ENCODE data around the gene SBF2.
"Not testable (repeated sequence)": the region's sequence is repeated elsewhere in the genome, so short reads cannot be mapped to it uniquely, and the experiment has no call there.

The SBF2 gene

DNA sequence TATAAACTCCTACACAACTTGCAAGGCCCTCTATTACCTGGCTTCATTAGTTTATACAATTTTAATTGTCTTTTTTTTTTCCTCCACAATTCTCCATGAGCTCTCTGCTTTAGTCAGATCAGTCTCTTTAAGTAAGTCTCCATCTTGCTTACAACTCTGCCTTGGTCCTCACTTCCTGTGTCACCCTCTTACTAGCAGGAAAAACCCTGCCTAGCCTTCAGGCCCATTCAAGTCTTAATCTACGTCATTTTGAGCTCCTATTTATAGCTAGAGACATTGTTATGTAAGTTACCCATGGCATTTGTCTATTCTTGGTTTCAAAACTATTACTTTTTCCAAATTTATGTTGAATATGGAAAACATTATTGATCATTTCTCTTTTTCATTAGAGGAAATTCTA, 177.4 kb downstream of the SBF2 start:
- peaks cover 2% of the 10 kb centered on the region; the same call in 1 of the 2 replicates for H3K4me1 ChIP-seq
- no peak overlapping the region for H3K4me3 ChIP-seq
- H3K27me3 ChIP-seq (ENCODE audit: low read depth) = no peaks in the 10 kb centered on the region
- in situ Hi-C loops (cut with MboI; ENCODE audit: low sequenced_read_pairs) = no loop called here
- H3K36me3 ChIP-seq (replicated peaks) = no peaks in the 10 kb centered on the region
- no peaks in the 10 kb centered on the region for H3K9me3 ChIP-seq
- no peak for DNase-seq (ENCODE audit: low spot score in 2 of 2)

DNA sequence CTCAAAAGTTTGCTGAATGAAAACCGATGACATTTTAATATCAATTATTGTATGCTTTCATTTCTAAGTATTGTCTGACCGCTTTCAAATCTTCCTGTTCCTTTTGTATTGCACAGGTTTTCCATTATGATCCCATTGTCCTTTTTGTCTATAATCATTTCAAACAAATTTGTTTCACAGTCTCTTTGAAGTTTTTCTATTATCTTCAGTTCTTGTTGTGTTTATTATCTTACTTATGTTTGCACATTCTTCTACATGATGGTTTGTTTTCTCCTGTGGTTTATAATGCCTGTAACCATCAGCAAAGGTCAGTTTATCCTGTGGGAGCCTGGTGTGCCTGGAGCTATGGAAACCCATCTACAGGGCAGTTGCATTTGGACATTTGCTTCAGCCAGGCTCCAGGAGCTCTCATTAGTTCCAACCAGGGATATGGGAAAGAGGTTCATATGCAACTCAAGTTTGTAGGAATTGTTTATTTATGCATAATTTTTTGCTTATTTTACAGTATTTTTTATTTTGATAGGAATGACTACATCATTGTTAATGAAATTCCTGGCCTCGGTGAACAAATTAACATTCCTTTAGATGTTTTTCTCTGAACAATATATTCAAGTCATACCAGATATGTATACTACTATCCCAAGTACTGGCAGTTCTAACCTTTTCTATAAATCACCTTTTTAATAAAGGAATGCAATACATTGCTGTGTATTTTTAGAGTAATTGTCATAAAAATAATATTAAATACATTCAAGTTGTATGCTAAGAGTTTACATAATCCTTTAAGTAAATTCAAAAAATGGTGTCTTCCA, 179.2 kb downstream of the SBF2 start:
- DNase-seq (ENCODE audit: low spot score in 2 of 2) = no peak
- in situ Hi-C loops (cut with MboI; ENCODE audit: low sequenced_read_pairs) = no loop called here
- H3K4me1 ChIP-seq = peaks cover 5% of the 10 kb centered on the region
- H3K9me3 ChIP-seq = no peaks in the 10 kb centered on the region
- no peaks in the 10 kb centered on the region for H3K27me3 ChIP-seq (ENCODE audit: low read depth)
- H3K36me3 ChIP-seq (replicated peaks) = no peaks in the 10 kb centered on the region
- no peak overlapping the region for H3K4me3 ChIP-seq

DNA sequence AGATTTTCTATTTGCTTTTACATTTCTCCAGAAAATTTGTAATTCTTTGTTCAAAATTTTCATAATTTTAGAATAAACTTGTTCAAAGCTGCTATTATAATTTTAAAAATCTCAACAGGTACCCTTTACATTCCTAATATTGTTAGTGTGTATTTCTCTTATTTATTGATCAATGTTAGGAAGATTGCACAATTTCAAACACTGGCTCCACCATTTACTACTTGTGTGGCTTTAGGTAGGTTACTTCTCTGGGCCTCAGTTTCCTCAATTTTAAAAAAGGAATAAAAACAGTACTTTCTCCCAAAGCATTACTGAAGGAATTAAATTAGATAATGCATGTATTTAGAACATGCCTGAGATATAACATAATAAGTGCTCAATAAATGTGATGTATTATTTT, 180.2 kb downstream of the SBF2 start:
- Histone ChIP-seq H3K4me3 (no peak overlapping the region), H3K4me1 (peaks cover 12% of the 10 kb centered on the region), H3K9me3 (no peaks in the 10 kb centered on the region), H3K36me3 (replicated peaks) (no peaks in the 10 kb centered on the region), H3K27me3 (ENCODE audit: low read depth) (no peaks in the 10 kb centered on the region)
- no peak for DNase-seq (ENCODE audit: low spot score in 2 of 2)
- in situ Hi-C loops (cut with MboI; ENCODE audit: low sequenced_read_pairs) = no loop called here

DNA sequence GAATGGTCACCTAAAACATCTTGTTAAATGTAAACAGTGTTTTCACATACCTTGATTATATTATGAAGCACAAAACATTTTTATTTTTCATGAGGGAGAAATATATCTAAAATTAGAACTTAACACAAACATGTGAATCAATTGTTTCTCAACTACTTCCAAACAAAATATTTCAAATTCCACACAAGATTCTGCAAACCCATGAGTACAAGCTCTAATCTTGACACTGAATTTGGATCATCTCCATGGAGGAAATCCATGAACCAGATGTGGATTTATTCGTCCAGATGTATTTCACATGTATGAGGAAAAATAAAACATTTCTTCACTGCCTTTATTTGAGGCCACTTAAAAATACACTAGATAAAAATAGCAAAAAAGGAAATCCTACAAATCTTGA, 184.2 kb downstream of the SBF2 start:
- Histone ChIP-seq H3K27me3 (ENCODE audit: low read depth) (no peaks in the 10 kb centered on the region), H3K9me3 (no peaks in the 10 kb centered on the region), H3K36me3 (replicated peaks) (no peaks in the 10 kb centered on the region), H3K4me1 (peaks cover 12% of the 10 kb centered on the region), H3K4me3 (no peak overlapping the region)
- DNase-seq (ENCODE audit: low spot score in 2 of 2) = no peak
- in situ Hi-C loops (cut with MboI; ENCODE audit: low sequenced_read_pairs) = no loop called here

DNA sequence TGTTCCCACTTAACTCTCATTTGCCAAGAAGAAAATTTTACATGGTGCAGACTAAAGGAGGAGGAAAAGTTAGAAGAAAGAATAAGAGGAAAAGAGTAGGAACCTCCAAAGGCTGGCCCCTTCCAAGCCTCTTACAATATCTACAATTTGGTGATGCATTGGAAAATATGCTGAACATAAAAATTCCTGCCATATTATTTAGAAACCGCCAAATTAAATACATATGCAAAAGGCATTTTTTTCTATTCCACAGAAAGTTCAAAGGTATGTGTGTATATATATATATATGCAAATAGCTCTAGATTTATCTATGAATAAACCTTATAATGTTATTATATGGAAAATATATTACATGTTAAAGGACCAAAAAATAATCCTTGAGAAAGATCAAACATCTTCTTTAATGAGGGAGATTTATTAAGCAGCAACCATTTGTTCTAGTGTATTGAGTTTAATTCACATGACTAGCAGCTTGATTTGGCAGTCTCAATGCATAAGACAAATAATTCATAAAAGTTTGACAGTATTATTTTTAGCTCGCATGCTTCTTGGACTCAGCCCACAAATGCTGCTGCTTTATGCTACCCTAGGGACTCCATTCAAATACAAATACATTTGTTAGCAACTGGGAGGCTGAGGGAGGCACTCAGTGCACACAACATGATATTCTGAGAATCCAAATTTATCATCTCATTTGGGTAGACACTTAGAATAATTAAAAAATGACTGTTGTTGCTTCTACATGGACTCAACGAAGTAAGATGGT, 184.9 kb downstream of the SBF2 start:
- Histone ChIP-seq H3K9me3 (no peaks in the 10 kb centered on the region), H3K36me3 (replicated peaks) (no peaks in the 10 kb centered on the region), H3K4me1 (peaks cover 10% of the 10 kb centered on the region), H3K27me3 (ENCODE audit: low read depth) (no peaks in the 10 kb centered on the region), H3K4me3 (no peak overlapping the region)
- peak; percentile 20 to 43 for DNase-seq (ENCODE audit: low spot score in 2 of 2)
- in situ Hi-C loops (cut with MboI; ENCODE audit: low sequenced_read_pairs) = no loop called here

- in situ Hi-C loops (cut with MboI; ENCODE audit: low sequenced_read_pairs) = no loop called here
- Histone ChIP-seq H3K4me1 (peaks cover 10% of the 10 kb centered on the region), H3K9me3 (no peaks in the 10 kb centered on the region), H3K27me3 (ENCODE audit: low read depth) (no peaks in the 10 kb centered on the region), H3K36me3 (replicated peaks) (no peaks in the 10 kb centered on the region), H3K4me3 (no peak overlapping the region)
- DNase-seq (ENCODE audit: low spot score in 2 of 2) = no peak
Measured at GRCh38 chr11:10107497-10107896, 186.5 kb downstream of the SBF2 start.

DNA sequence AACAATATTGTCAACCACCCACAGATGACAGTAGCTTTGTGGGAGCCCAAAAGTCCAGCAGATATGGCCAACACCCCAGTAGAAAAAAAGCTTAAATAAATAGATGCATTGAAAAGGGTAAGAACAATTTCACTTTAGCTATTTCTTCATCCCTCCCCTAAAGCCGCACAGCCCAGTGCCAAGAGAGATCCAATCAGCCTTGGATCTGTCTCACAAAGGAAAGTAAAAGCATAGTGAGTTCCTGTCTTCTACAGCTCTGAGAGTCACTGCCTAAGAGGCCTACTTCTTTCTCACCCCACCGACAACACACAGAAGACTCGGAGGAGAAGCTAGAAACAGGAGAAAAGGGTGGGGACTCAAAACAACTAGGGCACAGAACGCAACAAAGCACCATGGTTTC, 196.4 kb downstream of the SBF2 start:
- Histone ChIP-seq H3K4me1 (peaks cover 16% of the 10 kb centered on the region), H3K27me3 (ENCODE audit: low read depth) (no peaks in the 10 kb centered on the region), H3K4me3 (no peak overlapping the region), H3K9me3 (peaks cover 7% of the 10 kb centered on the region), H3K36me3 (replicated peaks) (no peaks in the 10 kb centered on the region; the same call in 1 of the 2 replicates)
- DNase-seq (ENCODE audit: low spot score in 2 of 2) = no peak
- in situ Hi-C loops (cut with MboI; ENCODE audit: low sequenced_read_pairs) = no loop called here

GRCh38 chr11:10096987-10097386, 197.0 kb downstream of the SBF2 start:
- Histone ChIP-seq H3K4me1 (peaks cover 17% of the 10 kb centered on the region), H3K27me3 (ENCODE audit: low read depth) (no peaks in the 10 kb centered on the region), H3K36me3 (replicated peaks) (no peaks in the 10 kb centered on the region; the same call in 1 of the 2 replicates), H3K9me3 (peaks cover 7% of the 10 kb centered on the region), H3K4me3 (no peak overlapping the region)
- in situ Hi-C loops (cut with MboI; ENCODE audit: low sequenced_read_pairs) = no loop called here
- DNase-seq (ENCODE audit: low spot score in 2 of 2) = no peak

GRCh38 chr11:10095412-10096208, 198.4 kb downstream of the SBF2 start:
- no peaks in the 10 kb centered on the region for H3K27me3 ChIP-seq (ENCODE audit: low read depth)
- H3K9me3 ChIP-seq = peaks cover 7% of the 10 kb centered on the region
- in situ Hi-C loops (cut with MboI; ENCODE audit: low sequenced_read_pairs) = no loop called here
- H3K4me1 ChIP-seq = peaks cover 31% of the 10 kb centered on the region
- H3K36me3 ChIP-seq (replicated peaks) = no peaks in the 10 kb centered on the region; the same call in 1 of the 2 replicates
- DNase-seq (ENCODE audit: low spot score in 2 of 2) = no peak
- no peak overlapping the region for H3K4me3 ChIP-seq

GRCh38 chr11:10092426-10092825, 201.6 kb downstream of the SBF2 start:
- peaks cover 42% of the 10 kb centered on the region for H3K4me1 ChIP-seq
- no peak overlapping the region for H3K4me3 ChIP-seq
- H3K27me3 ChIP-seq (ENCODE audit: low read depth) = no peaks in the 10 kb centered on the region
- in situ Hi-C loops (cut with MboI; ENCODE audit: low sequenced_read_pairs) = no loop called here
- no peaks in the 10 kb centered on the region for H3K36me3 ChIP-seq (replicated peaks)
- no peak for DNase-seq (ENCODE audit: low spot score in 2 of 2)
- H3K9me3 ChIP-seq = no peaks in the 10 kb centered on the region

GRCh38 chr11:10091314-10092045, 202.5 kb downstream of the SBF2 start:
- Histone ChIP-seq H3K9me3 (no peaks in the 10 kb centered on the region), H3K4me1 (peaks cover 43% of the 10 kb centered on the region), H3K36me3 (replicated peaks) (no peaks in the 10 kb centered on the region), H3K27me3 (ENCODE audit: low read depth) (no peaks in the 10 kb centered on the region), H3K4me3 (no peak overlapping the region)
- in situ Hi-C loops (cut with MboI; ENCODE audit: low sequenced_read_pairs) = no loop called here
- peak in 1 of 2 experiments; percentile 66 for DNase-seq (ENCODE audit: low spot score in 2 of 2)

DNA sequence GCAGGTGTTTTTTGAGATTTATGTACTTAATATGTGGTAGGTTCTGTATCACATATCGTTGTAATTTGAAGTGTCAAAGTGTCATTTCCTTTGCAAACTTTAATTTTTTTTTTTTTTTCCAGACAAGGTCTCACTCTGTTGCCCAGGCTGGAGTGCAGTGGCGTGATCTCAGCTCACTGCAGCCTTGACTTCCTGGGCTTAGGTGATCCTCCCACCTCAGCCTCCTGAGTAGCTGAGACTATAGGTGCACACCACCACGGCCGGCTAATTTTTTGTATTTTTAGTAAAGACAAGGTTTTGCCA, 206.1 kb downstream of the SBF2 start:
- DNase-seq (ENCODE audit: low spot score in 2 of 2); H3K27me3 ChIP-seq (ENCODE audit: low read depth); H3K36me3 ChIP-seq (replicated peaks); H3K9me3 ChIP-seq; H3K4me3 ChIP-seq; in situ Hi-C loops (cut with MboI; ENCODE audit: low sequenced_read_pairs): not testable (repeated sequence)
- peaks cover 31% of the 10 kb centered on the region for H3K4me1 ChIP-seq

DNA sequence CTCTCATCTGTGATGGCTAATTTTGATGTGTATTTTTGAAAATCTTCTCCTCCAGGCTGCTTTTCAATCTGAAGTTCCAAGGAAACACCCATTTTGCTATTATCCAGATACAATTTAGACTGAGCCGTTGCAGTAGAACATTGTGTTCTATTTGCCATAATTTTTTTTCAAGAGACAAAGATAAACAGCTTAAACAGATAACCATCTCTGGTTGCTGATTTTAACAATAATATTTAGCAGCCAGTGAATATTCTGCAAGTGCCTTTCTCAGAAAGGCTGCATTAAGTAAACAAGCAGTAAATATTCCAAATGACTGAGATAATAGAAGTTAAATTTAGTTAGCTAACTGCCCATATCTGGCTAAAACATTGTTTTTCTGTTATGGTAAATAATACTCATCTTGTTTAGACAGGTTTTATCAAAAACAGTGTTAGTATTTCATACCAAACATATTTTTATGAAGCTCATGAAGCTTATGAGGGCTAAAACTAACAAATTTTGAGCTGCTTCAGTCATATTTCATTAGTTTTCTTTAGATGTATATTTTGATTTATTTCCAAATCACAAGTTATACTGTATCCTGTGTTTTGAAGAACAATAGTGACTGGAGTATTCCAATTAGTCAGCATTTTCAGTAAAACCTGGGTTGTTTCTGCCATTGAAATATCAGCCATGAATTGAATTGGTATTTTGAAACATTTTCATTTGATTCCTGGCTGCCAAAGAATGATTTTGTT, 206.7 kb downstream of the SBF2 start:
- no peaks in the 10 kb centered on the region for H3K9me3 ChIP-seq
- in situ Hi-C loops (cut with MboI; ENCODE audit: low sequenced_read_pairs) = no loop called here

More for the DNA sequence above, 206.7 kb downstream of the SBF2 start:
- Histone ChIP-seq H3K4me1 (peaks cover 31% of the 10 kb centered on the region), H3K27me3 (ENCODE audit: low read depth) (no peaks in the 10 kb centered on the region), H3K36me3 (replicated peaks) (no peaks in the 10 kb centered on the region), H3K4me3 (no peak overlapping the region)
- no peak for DNase-seq (ENCODE audit: low spot score in 2 of 2)
